ENCODE results near the gene GALNTL6. TPM values are rescaled to one million over a fixed set of nuclear protein-coding genes. Genes with fewer than 3 reads are reported as not detected.
"Not testable (repeated sequence)": the region's sequence is repeated elsewhere in the genome, so short reads cannot be mapped to it uniquely, and the experiment has no call there.

The GALNTL6 gene
- total RNA-seq, 1 experiment from 2014 or later: not detected

- DNase-seq (ENCODE audit: low spot score): no peak
Measured at GRCh38 chr4:172734555-172734954, 921.4 kb downstream of the GALNTL6 start.

- no peak for DNase-seq (ENCODE audit: low spot score)
Measured at GRCh38 chr4:172736046-172736445, 922.8 kb downstream of the GALNTL6 start.

- DNase-seq (ENCODE audit: low spot score): no peak
Measured at GRCh38 chr4:172740434-172740833, 927.2 kb downstream of the GALNTL6 start.

GRCh38 chr4:172750910-172751309, 937.7 kb downstream of the GALNTL6 start:
- no peak for DNase-seq (ENCODE audit: low spot score)

GRCh38 chr4:172751550-172751949, 938.3 kb downstream of the GALNTL6 start:
- no peak for DNase-seq (ENCODE audit: low spot score)

GRCh38 chr4:172758586-172759340, 945.6 kb downstream of the GALNTL6 start:
- peak; percentile 75 for DNase-seq (ENCODE audit: low spot score)

- DNase-seq (ENCODE audit: low spot score): no peak
Measured at GRCh38 chr4:172760512-172760911, 947.3 kb downstream of the GALNTL6 start.

- DNase-seq (ENCODE audit: low spot score): no peak
Measured at GRCh38 chr4:172762895-172763294, 949.7 kb downstream of the GALNTL6 start.

GRCh38 chr4:172770787-172771186, 957.6 kb downstream of the GALNTL6 start:
- no peak for DNase-seq (ENCODE audit: low spot score)

- DNase-seq (ENCODE audit: low spot score): no peak
Measured at GRCh38 chr4:172772781-172773180, 959.6 kb downstream of the GALNTL6 start.

GRCh38 chr4:172776203-172776861, 963.1 kb downstream of the GALNTL6 start:
- no peak for DNase-seq (ENCODE audit: low spot score)

GRCh38 chr4:172777729-172778431, 964.7 kb downstream of the GALNTL6 start:
- no peak for DNase-seq (ENCODE audit: low spot score)

GRCh38 chr4:172778583-172778982, 965.4 kb downstream of the GALNTL6 start:
- no peak for DNase-seq (ENCODE audit: low spot score)

- DNase-seq (ENCODE audit: low spot score): no peak
Measured at GRCh38 chr4:172780566-172781081, 967.4 kb downstream of the GALNTL6 start.

GRCh38 chr4:172785613-172786012, 972.4 kb downstream of the GALNTL6 start:
- no peak for DNase-seq (ENCODE audit: low spot score)

- peak; percentile 26 for DNase-seq (ENCODE audit: low spot score)
Measured at GRCh38 chr4:172786039-172786792, 973.0 kb downstream of the GALNTL6 start.

GRCh38 chr4:172787111-172787510, 973.9 kb downstream of the GALNTL6 start:
- no peak for DNase-seq (ENCODE audit: low spot score)

- DNase-seq (ENCODE audit: low spot score): no peak
Measured at GRCh38 chr4:172791841-172792240, 978.6 kb downstream of the GALNTL6 start.

- DNase-seq (ENCODE audit: low spot score): no peak
Measured at GRCh38 chr4:172793565-172794306, 980.5 kb downstream of the GALNTL6 start.

- no peak for DNase-seq (ENCODE audit: low spot score)
Measured at GRCh38 chr4:172794307-172794703, 981.1 kb downstream of the GALNTL6 start.

- not testable (repeated sequence) for DNase-seq (ENCODE audit: low spot score)
Measured at GRCh38 chr4:172797281-172797680, 984.1 kb downstream of the GALNTL6 start.

All from A172 (cell line).